ENCODE measurements around the gene SMTNL2.
"Not testable (repeated sequence)": the region's sequence is repeated elsewhere in the genome, so short reads cannot be mapped to it uniquely, and the experiment has no call there.

The SMTNL2 gene

GRCh38 chr17:4635823-4636375 is 51.6 kb downstream of the SMTNL2 start:
- no peak for DNase-seq (ENCODE audit: low spot score)

GRCh38 chr17:4636474-4637100 is 52.3 kb downstream of the SMTNL2 start:
- DNase-seq (ENCODE audit: low spot score): no peak

- DNase-seq (ENCODE audit: low spot score): not testable (repeated sequence)
These were observed 54.4 kb downstream of the SMTNL2 start for GRCh38 chr17:4638766-4639165.

DNA sequence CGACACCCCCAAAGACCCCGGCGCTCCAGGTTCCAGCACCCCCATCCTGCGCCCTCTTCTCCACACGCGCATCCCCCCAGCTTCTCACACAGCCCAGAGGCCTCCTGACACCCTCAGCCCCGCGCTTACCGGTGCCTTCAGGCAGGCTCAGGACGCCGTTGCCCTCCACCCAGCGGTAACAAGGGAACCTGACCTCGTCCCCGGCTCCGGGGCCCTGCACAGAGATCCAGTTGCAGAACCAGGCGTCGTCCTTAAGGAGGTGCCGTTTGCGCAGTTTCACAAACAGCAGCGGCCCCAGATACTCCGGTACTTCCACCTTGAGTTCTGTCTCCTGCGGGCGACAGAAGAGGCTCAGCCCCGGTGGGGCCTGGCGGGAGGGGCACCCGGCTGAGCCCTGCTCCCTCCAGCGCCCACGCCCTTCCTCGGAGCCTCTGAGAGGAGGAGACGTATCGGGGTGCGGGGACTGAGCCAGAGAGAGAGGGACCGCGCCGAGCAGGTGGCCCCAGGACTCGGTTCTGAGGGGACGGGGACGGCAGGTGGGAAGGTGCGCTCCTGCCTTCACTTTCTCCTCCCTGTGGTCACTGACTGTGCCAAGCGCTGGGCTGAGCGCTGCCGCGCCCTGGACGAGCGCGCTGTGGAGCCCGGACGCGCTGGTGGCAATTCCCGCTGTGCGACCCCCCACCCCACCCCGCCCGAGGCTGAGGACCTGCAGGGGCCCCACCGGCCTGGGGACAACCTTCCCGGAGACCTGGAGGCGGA is 55.2 kb downstream of the SMTNL2 start:
- DNase-seq (ENCODE audit: low spot score): not testable (repeated sequence)

DNA sequence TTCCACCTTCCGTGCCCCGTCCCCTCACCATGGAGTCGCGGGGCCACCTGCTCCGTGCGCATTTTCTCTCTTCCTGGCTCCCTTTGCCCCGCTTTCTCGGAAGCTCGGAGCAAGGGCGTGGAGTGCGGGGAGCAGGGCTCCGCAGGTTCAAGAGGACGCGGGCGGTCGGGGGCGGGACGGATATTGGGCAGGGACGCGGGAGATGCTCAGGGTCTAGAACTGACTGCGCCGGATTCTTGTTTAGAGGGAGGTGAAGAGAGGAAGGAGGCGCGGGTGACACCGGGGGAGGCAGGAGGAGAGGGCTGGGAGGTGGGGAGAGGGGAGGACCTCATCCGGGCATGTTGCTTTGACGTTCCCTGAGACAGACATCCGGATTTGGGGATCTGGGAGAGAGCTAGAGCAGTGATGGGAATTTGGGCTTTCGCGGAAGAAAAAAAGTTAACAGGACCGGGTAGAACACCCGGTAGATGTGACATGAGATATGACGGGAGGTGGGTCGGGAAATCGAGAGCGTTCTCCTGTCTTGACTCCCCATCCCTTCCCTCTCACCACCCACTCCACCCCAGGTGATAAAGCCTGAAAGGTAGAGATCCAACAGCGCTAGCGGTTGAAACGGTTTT is 56.4 kb downstream of the SMTNL2 start:
- DNase-seq (ENCODE audit: low spot score): not testable (repeated sequence)

GRCh38 chr17:4641297-4642195 is 57.2 kb downstream of the SMTNL2 start, which contains the start of gene ALOX15:
Gene ALOX15 (minus strand): TSS chr17:4641678. CDS start chr17:4641651, 27 bp downstream.
- no peak for DNase-seq (ENCODE audit: low spot score)

GRCh38 chr17:4642286-4642685 is 58.0 kb downstream of the SMTNL2 start:
- no peak for DNase-seq (ENCODE audit: low spot score)

DNA sequence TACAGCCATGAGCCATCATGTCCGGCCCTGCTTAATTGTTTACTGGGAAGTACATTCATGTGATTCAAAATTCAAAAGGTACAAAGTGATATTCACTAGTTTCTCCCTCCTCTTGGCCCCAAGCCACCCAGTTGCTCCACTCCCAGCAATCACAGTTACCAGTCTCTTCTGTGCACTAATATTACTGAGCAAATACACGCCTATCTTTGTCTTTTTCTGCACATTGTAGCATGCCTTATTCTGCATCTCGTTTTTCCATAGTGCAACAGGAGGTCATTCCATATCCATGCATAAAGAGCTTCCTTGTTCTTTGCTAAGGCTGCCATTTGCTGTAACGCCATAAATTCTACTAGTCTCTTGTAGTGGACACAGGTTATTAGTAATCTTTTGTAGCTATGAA is 59.3 kb downstream of the SMTNL2 start:
- DNase-seq (ENCODE audit: low spot score): no peak

DNA sequence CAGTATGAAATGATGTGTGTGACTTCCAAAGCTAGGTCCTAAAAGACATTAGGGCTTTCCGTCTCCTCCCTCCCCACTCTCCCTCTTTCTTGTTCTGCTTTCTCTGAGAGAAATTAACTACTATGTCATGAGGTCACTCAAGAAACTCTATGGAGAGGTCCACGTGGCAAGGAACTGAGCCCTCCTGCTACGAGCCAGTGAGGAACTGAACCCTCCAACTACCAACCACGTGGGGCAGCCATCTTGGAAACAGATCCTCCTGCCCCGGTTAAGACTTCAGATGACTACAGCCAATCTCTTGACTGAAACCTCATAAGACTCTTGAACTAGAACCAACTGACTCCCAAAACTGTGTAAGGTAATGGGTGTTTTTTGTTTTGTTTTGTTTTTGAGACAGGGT is 61.3 kb downstream of the SMTNL2 start:
- DNase-seq (ENCODE audit: low spot score): no peak

DNA sequence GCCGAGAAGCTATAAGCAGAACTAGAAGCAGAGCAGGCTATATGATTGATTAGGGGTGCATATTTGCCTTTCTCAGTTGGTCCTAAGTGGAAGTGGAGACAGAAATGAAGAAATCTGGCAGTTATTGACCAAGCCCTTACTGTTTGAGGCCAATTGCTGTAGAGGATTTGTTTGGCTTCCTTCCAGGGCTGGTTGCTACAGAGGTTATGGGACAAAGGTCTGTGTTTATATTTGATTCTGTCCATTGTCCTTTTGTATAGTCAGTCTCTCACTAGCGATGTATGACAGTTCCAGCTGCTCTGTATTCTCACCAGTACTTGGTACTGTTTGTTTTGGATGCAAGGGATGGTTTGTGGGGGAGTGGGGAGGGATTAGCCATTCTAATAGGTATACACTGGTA is 64.4 kb downstream of the SMTNL2 start:
- no peak for DNase-seq (ENCODE audit: low spot score)

GRCh38 chr17:4652997-4653396 is 68.7 kb downstream of the SMTNL2 start:
- no peak for DNase-seq (ENCODE audit: low spot score)

GRCh38 chr17:4655933-4656332 is 71.6 kb downstream of the SMTNL2 start:
- DNase-seq (ENCODE audit: low spot score): not testable (repeated sequence)

DNA sequence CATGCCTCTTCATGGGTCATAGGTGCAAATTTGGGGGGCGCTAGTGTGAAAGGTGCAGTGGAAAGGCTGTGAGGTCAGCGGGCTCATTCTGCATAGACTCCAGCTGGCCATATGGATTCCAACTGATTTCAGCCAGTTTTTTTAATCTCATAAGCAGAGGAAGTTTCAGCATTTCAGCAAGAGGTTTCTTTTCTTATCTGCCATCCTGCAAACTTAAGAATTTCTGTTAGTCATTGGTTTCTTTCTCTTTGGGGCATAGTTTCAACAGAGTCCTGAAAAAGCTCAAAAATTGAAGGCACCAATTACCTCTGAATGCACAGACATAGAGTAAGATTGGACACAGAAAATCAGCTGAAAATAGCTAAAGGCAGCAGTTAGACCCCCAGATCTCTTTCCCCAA is 73.3 kb downstream of the SMTNL2 start:
- no peak for DNase-seq (ENCODE audit: low spot score)

Measured in left forelimb (tissue), 1 donor.